Neural progenitor cell (in vitro differentiated cells): ENCODE results near the gene FYN. TPM values are rescaled to one million over a fixed set of nuclear protein-coding genes. Genes with fewer than 3 reads are reported as not detected.

Experiments used
- DNase-seq: peaks from one replicate; pipeline ENCODE4 v3.0.0-alpha.2; 2016; ENCODE audit warnings: low spot score
- H2AFZ ChIP-seq: fragments of 200-600 bp; sonication (generic); replicated peaks from 2 replicates; pipeline ENCODE4 v1.6.1; 2016; ENCODE audit warnings: antibody characterized with exemption
- H3F3A ChIP-seq: fragments of 200-600 bp; sonication (generic); 2 replicates; pipeline ENCODE4 v1.6.1; 2016; ENCODE audit warnings: antibody characterized with exemption, low read depth
- H3K27ac ChIP-seq: fragments of 200-600 bp; sonication (generic); 2 replicates; pipeline ENCODE4 v1.5.1; 2016; ENCODE audit warnings: mild to moderate bottlenecking
- H3K27me3 ChIP-seq: fragments of 200-600 bp; sonication (generic); 2 replicates; pipeline ENCODE4 v1.6.1; 2016; ENCODE audit warnings: mild to moderate bottlenecking, moderate library complexity
- H3K36me3 ChIP-seq: fragments of 200-600 bp; sonication (generic); 2 replicates; pipeline ENCODE4 v1.5.1; 2016
- H3K4me1 ChIP-seq: fragments of 200-600 bp; sonication (generic); 2 replicates; pipeline ENCODE4 v1.6.1; 2016; ENCODE audit warnings: mixed run types
- H3K4me2 ChIP-seq: fragments of 200-600 bp; sonication (generic); 2 replicates; pipeline ENCODE4 v1.6.1; 2016
- H3K4me3 ChIP-seq: fragments of 200-600 bp; sonication (generic); 2 replicates; pipeline ENCODE4 v1.5.1; 2016
- H3K79me2 ChIP-seq: fragments of 200-600 bp; sonication (generic); 2 replicates; pipeline ENCODE4 v1.6.1; 2016; ENCODE audit warnings: low read depth
- H3K9ac ChIP-seq: fragments of 200-600 bp; sonication (generic); 2 replicates; pipeline ENCODE4 v1.6.1; 2016
- H3K9me3 ChIP-seq: fragments of 200-600 bp; sonication (generic); 2 replicates; pipeline ENCODE4 v1.5.1; 2016; ENCODE audit warnings: low read depth
- H4K20me1 ChIP-seq: fragments of 200-600 bp; sonication (generic); 2 replicates; pipeline ENCODE4 v1.6.1; 2016; ENCODE audit warnings: low read depth
- H3K27ac Mint-ChIP-seq: 3 replicates; pipeline ENCODE4 v1.8.0; 2021; ENCODE audit warnings: mixed read lengths
- H3K27me3 Mint-ChIP-seq: 2 replicates; pipeline ENCODE4 v1.8.0; 2022; ENCODE audit warnings: low read depth, mild to moderate bottlenecking, inconsistent platforms, moderate library complexity, mixed read lengths; ENCODE audit not compliant: insufficient read depth
- H3K36me3 Mint-ChIP-seq: 3 replicates; pipeline ENCODE4 v1.8.0; 2021; ENCODE audit warnings: mixed read lengths
- H3K4me1 Mint-ChIP-seq: 3 replicates; pipeline ENCODE4 v1.8.0; 2021; ENCODE audit warnings: mixed read lengths
- H3K4me3 Mint-ChIP-seq: 3 replicates; pipeline ENCODE4 v1.8.0; 2021; ENCODE audit warnings: mild to moderate bottlenecking, moderate library complexity, mixed read lengths
- H3K9me3 Mint-ChIP-seq: 3 replicates; pipeline ENCODE4 v1.8.0; 2020; ENCODE audit warnings: mixed read lengths
- EZH2 ChIP-seq: fragments of 200-600 bp; sonication (generic); IDR thresholded peaks from 2 replicates; pipeline ENCODE4 v1.6.1; 2017; ENCODE audit warnings: antibody characterized with exemption, mild to moderate bottlenecking, moderate library complexity
- EZH2phosphoT487 ChIP-seq: fragments of 200-600 bp; sonication (generic); IDR thresholded peaks from 2 replicates; pipeline ENCODE4 v1.6.1; 2017; ENCODE audit warnings: antibody characterized with exemption
- total RNA-seq: library from RNA; depleted of rRNA; stranded (reverse); fragments of >200 nt; gene quantifications from 2 replicates; pipeline ENCODE4 v1.2.3, GENCODE V29; 2015; ENCODE audit warnings: low replicate concordance
- TF ChIP-seq, protein P1 (sequence below): fragments of 200-600 bp; sonication (generic); IDR thresholded peaks from 2 replicates; pipeline ENCODE4 v1.5.1; 2017; ENCODE audit warnings: antibody characterized with exemption, mild to moderate bottlenecking

FYN gene
- total RNA-seq, 1 donor from 2014 or later: 167 TPM

DNA sequence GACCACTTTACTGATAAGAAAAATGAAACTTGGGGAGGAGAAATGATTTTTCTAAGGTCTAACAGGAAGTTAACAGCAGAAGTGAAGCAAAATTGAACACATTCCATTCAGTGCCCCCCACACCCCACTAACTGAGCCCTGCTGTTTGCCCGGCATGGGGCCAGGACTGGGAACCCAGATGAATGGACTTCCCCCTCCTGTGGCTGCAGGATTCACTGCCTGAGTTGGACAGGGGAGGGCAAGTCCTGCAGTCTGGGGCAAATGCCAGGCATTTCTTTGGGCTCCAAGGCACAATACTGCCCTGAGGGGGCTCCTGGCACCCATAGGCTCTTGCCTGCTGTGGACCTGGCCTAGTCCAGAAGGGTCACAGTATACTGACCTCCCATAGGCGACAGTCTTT is 28.3 kb downstream of the FYN start:
- Histone ChIP-seq H3K9ac (no peak overlapping the region), H3K9me3 (no peaks in the 10 kb centered on the region), H3K4me1 (peaks cover 82% of the 10 kb centered on the region), H3K4me3 (no peak overlapping the region), H3K79me2 (peaks cover 71% of the 10 kb centered on the region), H2AFZ (no peak overlapping the region), H3F3A (peaks cover 47% of the 10 kb centered on the region), H3K4me2 (peak overlapping the region; percentile 67), H3K27me3 (no peaks in the 10 kb centered on the region), H3K36me3 (no peaks in the 10 kb centered on the region), H3K27ac (peak overlapping the region; percentile 69), H4K20me1 (peaks cover 58% of the 10 kb centered on the region)
- TF ChIP-seq, protein P1, sequence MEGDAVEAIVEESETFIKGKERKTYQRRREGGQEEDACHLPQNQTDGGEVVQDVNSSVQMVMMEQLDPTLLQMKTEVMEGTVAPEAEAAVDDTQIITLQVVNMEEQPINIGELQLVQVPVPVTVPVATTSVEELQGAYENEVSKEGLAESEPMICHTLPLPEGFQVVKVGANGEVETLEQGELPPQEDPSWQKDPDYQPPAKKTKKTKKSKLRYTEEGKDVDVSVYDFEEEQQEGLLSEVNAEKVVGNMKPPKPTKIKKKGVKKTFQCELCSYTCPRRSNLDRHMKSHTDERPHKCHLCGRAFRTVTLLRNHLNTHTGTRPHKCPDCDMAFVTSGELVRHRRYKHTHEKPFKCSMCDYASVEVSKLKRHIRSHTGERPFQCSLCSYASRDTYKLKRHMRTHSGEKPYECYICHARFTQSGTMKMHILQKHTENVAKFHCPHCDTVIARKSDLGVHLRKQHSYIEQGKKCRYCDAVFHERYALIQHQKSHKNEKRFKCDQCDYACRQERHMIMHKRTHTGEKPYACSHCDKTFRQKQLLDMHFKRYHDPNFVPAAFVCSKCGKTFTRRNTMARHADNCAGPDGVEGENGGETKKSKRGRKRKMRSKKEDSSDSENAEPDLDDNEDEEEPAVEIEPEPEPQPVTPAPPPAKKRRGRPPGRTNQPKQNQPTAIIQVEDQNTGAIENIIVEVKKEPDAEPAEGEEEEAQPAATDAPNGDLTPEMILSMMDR: no peak
- no peak for TF ChIP-seq EZH2phosphoT487
- H3K9me3 Mint-ChIP-seq: no peaks in the 10 kb centered on the region
- DNase-seq: peak; percentile 67
- peak overlapping the region; percentile 30 for H3K4me3 Mint-ChIP-seq
- peaks cover 25% of the 10 kb centered on the region for H3K4me1 Mint-ChIP-seq
- peaks cover 9% of the 10 kb centered on the region for H3K36me3 Mint-ChIP-seq
- H3K27ac Mint-ChIP-seq: peak overlapping the region; percentile 95
- H3K27me3 Mint-ChIP-seq: peaks cover 2% of the 10 kb centered on the region

DNA sequence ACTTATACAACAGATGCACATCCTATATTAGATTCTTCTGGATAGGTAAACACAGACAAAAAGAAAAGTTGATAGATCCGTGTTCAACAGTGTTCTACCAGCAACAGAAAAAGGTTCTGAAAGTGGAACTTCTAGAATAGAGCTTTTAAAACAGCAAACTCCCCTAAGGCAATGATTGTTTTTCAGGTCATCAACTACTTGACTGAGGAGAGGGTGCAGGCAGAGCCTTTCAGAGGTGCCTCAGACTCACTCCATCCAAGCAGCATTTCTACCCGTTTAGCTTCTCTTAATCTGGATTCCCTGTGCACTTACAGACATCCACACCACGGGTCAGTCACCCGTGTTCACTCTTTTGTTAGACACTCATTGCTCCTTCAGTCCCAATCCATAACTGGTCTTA is 28.9 kb downstream of the FYN start:
- Histone ChIP-seq H3K4me3 (no peak overlapping the region), H3K9ac (no peak overlapping the region), H3K36me3 (no peaks in the 10 kb centered on the region), H3K79me2 (peaks cover 66% of the 10 kb centered on the region), H3K4me1 (peaks cover 77% of the 10 kb centered on the region), H3K4me2 (peak overlapping the region; percentile 67), H2AFZ (no peak overlapping the region), H3K27ac (peak overlapping the region; percentile 69), H3K27me3 (no peaks in the 10 kb centered on the region), H3K9me3 (no peaks in the 10 kb centered on the region), H3F3A (peaks cover 47% of the 10 kb centered on the region), H4K20me1 (peaks cover 52% of the 10 kb centered on the region)
- H3K36me3 Mint-ChIP-seq: peaks cover 8% of the 10 kb centered on the region
- DNase-seq: peak; percentile 30
- H3K9me3 Mint-ChIP-seq: no peaks in the 10 kb centered on the region
- H3K4me3 Mint-ChIP-seq: peak overlapping the region; percentile 30
- H3K27ac Mint-ChIP-seq: peak overlapping the region; percentile 95
- TF ChIP-seq, protein P1: no peak
- TF ChIP-seq EZH2phosphoT487 (no peak), EZH2 (no peak)
- H3K27me3 Mint-ChIP-seq: peaks cover 2% of the 10 kb centered on the region
- peaks cover 20% of the 10 kb centered on the region for H3K4me1 Mint-ChIP-seq

DNA sequence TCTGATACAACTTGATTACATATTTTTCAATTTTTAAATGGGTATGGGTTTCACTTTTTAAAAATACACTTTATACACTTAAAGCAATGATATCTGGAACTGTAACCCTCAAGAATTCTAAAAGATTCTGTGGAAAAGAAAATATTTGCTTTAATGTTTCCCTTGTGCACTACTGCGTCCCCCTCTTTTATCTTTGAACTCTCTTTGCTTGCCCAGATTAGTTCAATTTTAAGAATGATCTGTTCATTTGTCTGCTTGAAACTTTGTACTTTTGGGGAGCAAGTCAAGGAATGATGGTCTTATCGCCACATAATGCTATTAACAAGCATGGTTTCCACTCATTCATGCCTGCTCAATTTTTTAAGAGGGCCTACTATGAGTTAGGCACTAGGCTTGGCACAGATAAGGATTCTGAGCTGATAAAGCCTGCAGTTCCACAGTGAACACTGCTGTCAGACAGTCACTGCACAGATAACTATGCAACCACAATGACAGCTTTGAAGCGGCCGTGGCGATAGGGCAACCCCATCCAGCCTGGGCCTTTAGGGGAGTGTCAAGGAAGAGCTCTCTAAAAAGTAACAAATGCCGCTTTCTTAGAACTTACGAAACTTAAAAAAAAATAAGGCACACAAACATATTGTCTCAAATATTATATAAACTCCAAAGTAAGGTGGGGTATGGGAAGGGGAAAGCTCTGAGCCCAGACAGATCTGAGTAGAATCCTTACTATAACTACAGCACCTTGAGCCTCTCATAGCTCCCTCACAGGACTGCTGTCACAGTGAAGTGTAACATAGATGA is 29.7 kb downstream of the FYN start:
- no peak for TF ChIP-seq EZH2
- no peak for TF ChIP-seq EZH2phosphoT487
- TF ChIP-seq, protein P1: no peak
- Histone ChIP-seq H3K4me1 (peaks cover 70% of the 10 kb centered on the region), H3K27ac (peak overlapping the region; percentile 69), H3K36me3 (no peaks in the 10 kb centered on the region), H3F3A (peaks cover 47% of the 10 kb centered on the region), H3K9ac (no peak overlapping the region), H3K9me3 (no peaks in the 10 kb centered on the region), H3K79me2 (peaks cover 57% of the 10 kb centered on the region), H3K4me3 (no peak overlapping the region), H2AFZ (no peak overlapping the region), H3K4me2 (peak overlapping the region; percentile 67), H4K20me1 (peaks cover 46% of the 10 kb centered on the region), H3K27me3 (no peaks in the 10 kb centered on the region)
- Mint-ChIP-seq H3K9me3 (no peaks in the 10 kb centered on the region), H3K36me3 (peaks cover 11% of the 10 kb centered on the region), H3K4me3 (no peak overlapping the region), H3K4me1 (peaks cover 15% of the 10 kb centered on the region), H3K27ac (no peak overlapping the region), H3K27me3 (peaks cover 2% of the 10 kb centered on the region)
- no peak for DNase-seq
